HEK293 (cell line): ENCODE data around the gene CACNA2D1.

ENCODE experiments used
- CTCF ChIA-PET: fragments of 350-600 bp; formaldehyde crosslinking; extraction: SDS; loops from one replicate; lab custom pipeline; 2021; ENCODE audit warnings: antibody characterized with exemption; lab: Yijun Ruan, JAX
- POLR2A ChIA-PET: fragments of 300-600 bp; formaldehyde crosslinking; extraction: SDS; loops from one replicate; lab custom pipeline; 2020; ENCODE audit warnings: antibody characterized with exemption, inconsistent platforms; lab: Yijun Ruan, JAX
- H3K27ac ChIP-seq: fragments of 200-500 bp; sonication (Bioruptor generic); 2 replicates; pipeline ENCODE4 v1.5.1; 2014; ENCODE audit warnings: low read depth, low read length, control low read depth, inconsistent platforms; ENCODE audit errors: extremely low read depth
- H3K36me3 ChIP-seq, 2 experiments: fragments of 200-500 bp in 1 of 2; sonication (Bioruptor generic) in 1 of 2; 1 replicate in 1 of 2; 2 replicates in 1 of 2; pipeline ENCODE4 v1.5.1; 2014 to 2017; ENCODE audit warnings: inconsistent platforms in 2 of 2, low read length in 2 of 2; ENCODE audit not compliant: control insufficient read depth in 2 of 2, insufficient read depth in 1 of 2
- H3K4me1 ChIP-seq: fragments of 200-500 bp; sonication (Bioruptor generic); 2 replicates; pipeline ENCODE4 v1.5.1; 2014; ENCODE audit warnings: mild to moderate bottlenecking, low read length, inconsistent platforms; ENCODE audit not compliant: control insufficient read depth, insufficient read depth
- H3K4me3 ChIP-seq: 2 replicates; pipeline ENCODE4 v1.5.1; 2011; ENCODE audit warnings: low read depth, mild to moderate bottlenecking, control low read depth, low read length, moderate library complexity
- H3K9me3 ChIP-seq: fragments of 200-500 bp; sonication (Bioruptor generic); 2 replicates; pipeline ENCODE4 v1.5.1; 2014; ENCODE audit warnings: low read depth, low read length, inconsistent platforms; ENCODE audit not compliant: control insufficient read depth, insufficient read depth
- BCL11A ChIP-seq: fragments of 450-650 bp; formaldehyde crosslinking; IDR thresholded peaks from 2 replicates; pipeline ENCODE4 v1.5.1; 2016; ENCODE audit warnings: low read depth, missing biosample characterization, missing genetic modification characterization
- BCL11B ChIP-seq: fragments of 450-650 bp; formaldehyde crosslinking; IDR thresholded peaks from 2 replicates; pipeline ENCODE4 v1.5.1; 2016; ENCODE audit warnings: low read depth, missing biosample characterization, missing genetic modification characterization
- GLIS2 ChIP-seq: fragments of 450-650 bp; formaldehyde crosslinking; IDR thresholded peaks from 2 replicates; pipeline ENCODE4 v1.5.1; 2016; ENCODE audit warnings: missing biosample characterization, missing genetic modification characterization
- HIC1 ChIP-seq: fragments of 450-650 bp; formaldehyde crosslinking; IDR thresholded peaks from 2 replicates; pipeline ENCODE4 v1.5.1; 2016; ENCODE audit warnings: missing biosample characterization, missing genetic modification characterization
- HOXA7 ChIP-seq: sonication (generic); formaldehyde crosslinking; IDR thresholded peaks from 2 replicates; pipeline ENCODE4 v1.8.1; 2022; ENCODE audit warnings: missing genetic modification reagents, borderline replicate concordance
- HOXC10 ChIP-seq: sonication (generic); formaldehyde crosslinking; IDR thresholded peaks from 2 replicates; pipeline ENCODE4 v1.8.1; 2023; ENCODE audit warnings: mild to moderate bottlenecking, missing genetic modification reagents
- KLF16 ChIP-seq: fragments of 450-650 bp; formaldehyde crosslinking; IDR thresholded peaks from 2 replicates; pipeline ENCODE4 v1.5.1; 2017; ENCODE audit warnings: missing biosample characterization, missing genetic modification characterization
- OSR2 ChIP-seq: fragments of 450-650 bp; formaldehyde crosslinking; IDR thresholded peaks from 2 replicates; pipeline ENCODE4 v1.5.1; 2016; ENCODE audit warnings: missing biosample characterization, missing genetic modification characterization
- REPIN1 ChIP-seq: fragments of 450-650 bp; formaldehyde crosslinking; IDR thresholded peaks from 2 replicates; pipeline ENCODE4 v1.5.1; 2017; ENCODE audit warnings: missing biosample characterization, missing genetic modification characterization, low read depth
- ZIC2 ChIP-seq: fragments of 450-650 bp; formaldehyde crosslinking; IDR thresholded peaks from 2 replicates; pipeline ENCODE4 v1.5.1; 2016; ENCODE audit warnings: missing biosample characterization, missing genetic modification characterization
- ZNF112 ChIP-seq: fragments of 450-650 bp; formaldehyde crosslinking; IDR thresholded peaks from 2 replicates; pipeline ENCODE4 v1.5.0; 2017; ENCODE audit warnings: missing biosample characterization, missing genetic modification characterization
- ZNF132 ChIP-seq: fragments of 450-650 bp; formaldehyde crosslinking; IDR thresholded peaks from 2 replicates; pipeline ENCODE4 v1.5.1; 2017; ENCODE audit warnings: missing biosample characterization, missing genetic modification characterization, borderline replicate concordance
- ZNF19 ChIP-seq: fragments of 450-650 bp; formaldehyde crosslinking; IDR thresholded peaks from 2 replicates; pipeline ENCODE4; 2016; ENCODE audit warnings: missing biosample characterization, missing genetic modification characterization, low read depth
- ZNF223 ChIP-seq: fragments of 450-650 bp; formaldehyde crosslinking; IDR thresholded peaks from 2 replicates; pipeline ENCODE4 v1.5.1; 2016; ENCODE audit warnings: missing biosample characterization, missing genetic modification characterization
- ZNF24 ChIP-seq: fragments of 450-650 bp; formaldehyde crosslinking; IDR thresholded peaks from 2 replicates; pipeline ENCODE4 v1.5.1; 2016; ENCODE audit warnings: missing biosample characterization, missing genetic modification characterization
- ZNF248 ChIP-seq: fragments of 450-650 bp; formaldehyde crosslinking; IDR thresholded peaks from 2 replicates; pipeline ENCODE4 v1.5.1; 2017; ENCODE audit warnings: missing biosample characterization, missing genetic modification characterization
- ZNF311 ChIP-seq: fragments of 450-650 bp; formaldehyde crosslinking; IDR thresholded peaks from 2 replicates; pipeline ENCODE4 v1.5.1; 2017; ENCODE audit warnings: missing biosample characterization, missing genetic modification characterization, borderline replicate concordance
- ZNF416 ChIP-seq: fragments of 450-650 bp; formaldehyde crosslinking; IDR thresholded peaks from 2 replicates; pipeline ENCODE4 v1.5.1; 2016; ENCODE audit warnings: missing biosample characterization, missing genetic modification characterization
- ZNF530 ChIP-seq: fragments of 450-650 bp; formaldehyde crosslinking; IDR thresholded peaks from 2 replicates; pipeline ENCODE4 v1.5.1; 2016; ENCODE audit warnings: low read depth, missing biosample characterization, missing genetic modification characterization
- ZNF596 ChIP-seq: fragments of 450-650 bp; IDR thresholded peaks from 2 replicates; pipeline ENCODE4 v1.5.0; 2018; ENCODE audit warnings: missing biosample characterization, mild to moderate bottlenecking, missing genetic modification characterization, moderate library complexity
- ZNF670 ChIP-seq: fragments of 450-650 bp; formaldehyde crosslinking; IDR thresholded peaks from 2 replicates; pipeline ENCODE4 v1.5.1; 2016; ENCODE audit warnings: missing biosample characterization, missing genetic modification characterization, low read depth
- ZNF701 ChIP-seq: fragments of 450-650 bp; formaldehyde crosslinking; IDR thresholded peaks from 2 replicates; pipeline ENCODE4 v1.5.1; 2016; ENCODE audit warnings: missing biosample characterization, missing genetic modification characterization
- ZNF777 ChIP-seq: fragments of 450-650 bp; formaldehyde crosslinking; IDR thresholded peaks from 2 replicates; pipeline ENCODE4 v1.5.1; 2017; ENCODE audit warnings: missing biosample characterization, missing genetic modification characterization, borderline replicate concordance
- TF ChIP-seq, protein P1 (sequence below): fragments of 450-650 bp; formaldehyde crosslinking; IDR thresholded peaks from 2 replicates; pipeline ENCODE4 v1.5.1; 2016; ENCODE audit warnings: missing biosample characterization, missing genetic modification characterization, borderline replicate concordance

Gene CACNA2D1

GRCh38 chr7:82471351-82472020 is 27.9 kb upstream of the CACNA2D1 start:
- ChIA-PET CTCF (interaction anchor here (0.6 to 1.4 kb wide), 2 partner anchors 10 to 71 kb away, joined by 4 to 6 read pairs; no protein-coding TSS in a partner anchor), POLR2A (no interaction called here)
- TF ChIP-seq ZNF670 (tag by site-specific recombination), result no peak
- TF ChIP-seq ZNF596, result no peak
- no peak for TF ChIP-seq GLIS2 (tag by site-specific recombination)
- no peak for TF ChIP-seq ZNF701 (tag by site-specific recombination)
- TF ChIP-seq ZNF530, result no peak
- TF ChIP-seq HIC1 (tag by site-specific recombination), result no peak
- no peak for TF ChIP-seq ZNF223 (tag by site-specific recombination)
- no peak for TF ChIP-seq ZNF132 (tag by site-specific recombination)
- TF ChIP-seq KLF16 (tag by site-specific recombination), result no peak
- H3K4me3 ChIP-seq, result no peak overlapping the region
- no peaks in the 10 kb centered on the region for H3K4me1 ChIP-seq
- no peaks in the 10 kb centered on the region for H3K36me3 ChIP-seq
- no peaks in the 10 kb centered on the region for H3K9me3 ChIP-seq
- no peak overlapping the region for H3K27ac ChIP-seq

DNA sequence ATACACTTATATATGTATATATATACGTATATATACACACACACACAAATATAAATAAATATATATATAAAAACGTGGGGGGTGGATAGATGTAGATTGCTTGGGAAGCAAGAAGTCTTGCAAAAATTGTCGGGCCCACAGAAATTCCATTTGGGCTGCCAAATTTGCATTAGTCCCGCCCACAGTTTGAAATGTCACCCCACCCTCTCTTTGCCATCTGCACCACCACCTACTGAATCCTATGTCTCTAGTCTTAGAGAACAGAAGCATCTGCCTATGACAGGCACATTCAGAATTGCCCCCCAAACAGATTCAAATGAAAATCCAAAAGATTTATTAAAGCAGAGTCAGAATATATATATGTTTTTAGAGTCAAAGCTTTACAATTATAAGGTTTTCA is 25.6 kb upstream of the CACNA2D1 start:
- Histone ChIP-seq H3K36me3 (no peaks in the 10 kb centered on the region), H3K9me3 (no peaks in the 10 kb centered on the region), H3K4me1 (no peaks in the 10 kb centered on the region), H3K4me3 (no peak overlapping the region), H3K27ac (no peak overlapping the region)
- ChIA-PET CTCF (interaction anchor here (0.6 kb wide), 1 partner anchor 153 kb away, joined by 3 read pairs; no protein-coding TSS in a partner anchor), POLR2A (no interaction called here)
- TF ChIP-seq BCL11B (tag by site-specific recombination) (no peak), HOXA7 (CRISPR knock-in tag) (no peak), REPIN1 (no peak), ZNF416 (no peak), ZNF112 (no peak), ZNF24 (tag by site-specific recombination) (no peak), ZNF248 (no peak), ZIC2 (tag by site-specific recombination) (no peak), BCL11A (tag by site-specific recombination) (no peak), OSR2 (no peak), ZNF311 (tag by site-specific recombination) (no peak), ZNF670 (tag by site-specific recombination) (no peak), HOXC10 (CRISPR knock-in tag) (no peak), ZNF19 (tag by site-specific recombination) (no peak), ZNF777 (tag by site-specific recombination) (no peak)
- TF ChIP-seq, protein P1, sequence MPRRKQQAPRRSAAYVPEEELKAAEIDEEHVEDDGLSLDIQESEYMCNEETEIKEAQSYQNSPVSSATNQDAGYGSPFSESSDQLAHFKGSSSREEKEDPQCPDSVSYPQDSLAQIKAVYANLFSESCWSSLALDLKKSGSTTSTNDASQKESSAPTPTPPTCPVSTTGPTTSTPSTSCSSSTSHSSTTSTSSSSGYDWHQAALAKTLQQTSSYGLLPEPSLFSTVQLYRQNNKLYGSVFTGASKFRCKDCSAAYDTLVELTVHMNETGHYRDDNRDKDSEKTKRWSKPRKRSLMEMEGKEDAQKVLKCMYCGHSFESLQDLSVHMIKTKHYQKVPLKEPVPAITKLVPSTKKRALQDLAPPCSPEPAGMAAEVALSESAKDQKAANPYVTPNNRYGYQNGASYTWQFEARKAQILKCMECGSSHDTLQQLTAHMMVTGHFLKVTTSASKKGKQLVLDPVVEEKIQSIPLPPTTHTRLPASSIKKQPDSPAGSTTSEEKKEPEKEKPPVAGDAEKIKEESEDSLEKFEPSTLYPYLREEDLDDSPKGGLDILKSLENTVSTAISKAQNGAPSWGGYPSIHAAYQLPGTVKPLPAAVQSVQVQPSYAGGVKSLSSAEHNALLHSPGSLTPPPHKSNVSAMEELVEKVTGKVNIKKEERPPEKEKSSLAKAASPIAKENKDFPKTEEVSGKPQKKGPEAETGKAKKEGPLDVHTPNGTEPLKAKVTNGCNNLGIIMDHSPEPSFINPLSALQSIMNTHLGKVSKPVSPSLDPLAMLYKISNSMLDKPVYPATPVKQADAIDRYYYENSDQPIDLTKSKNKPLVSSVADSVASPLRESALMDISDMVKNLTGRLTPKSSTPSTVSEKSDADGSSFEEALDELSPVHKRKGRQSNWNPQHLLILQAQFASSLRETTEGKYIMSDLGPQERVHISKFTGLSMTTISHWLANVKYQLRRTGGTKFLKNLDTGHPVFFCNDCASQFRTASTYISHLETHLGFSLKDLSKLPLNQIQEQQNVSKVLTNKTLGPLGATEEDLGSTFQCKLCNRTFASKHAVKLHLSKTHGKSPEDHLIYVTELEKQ (tag by site-specific recombination), result no peak
